K562 (cell line): Measurements from ENCODE around the gene CD46.

Experiments
- SMARCB1 ChIP-seq: IDR thresholded peaks from 2 replicates; pipeline ENCODE4 v1.6.1; 2011; ENCODE audit warnings: improper control_type of control experiment, low read depth; ENCODE audit not compliant: insufficient read length
- ZBED1 ChIP-seq: IDR thresholded peaks from 2 replicates; pipeline ENCODE4 v1.6.1; 2014
- ZBTB1 ChIP-seq: sonication (generic); formaldehyde crosslinking; IDR thresholded peaks from 2 replicates; pipeline ENCODE4 v1.8.1; 2023; ENCODE audit warnings: missing genetic modification reagents, low read depth, mild to moderate bottlenecking, borderline replicate concordance
- TF ChIP-seq, protein P1 (sequence below): IDR thresholded peaks from 3 replicates; pipeline ENCODE4 v1.6.1; 2011; ENCODE audit warnings: borderline replicate concordance, mild to moderate bottlenecking, moderate library complexity; ENCODE audit not compliant: insufficient read length; ENCODE audit errors: extremely low read depth
- TF ChIP-seq, protein P2 (sequence below), 3 experiments: IDR thresholded peaks in 2 of 3; conservative IDR thresholded peaks in 1 of 3; 2 replicates each; pipeline ENCODE4 v1.5.1; 2011 to 2012; ENCODE audit warnings: low read length in 3 of 3, mild to moderate bottlenecking in 3 of 3, control low read depth in 2 of 3, improper control_type of control experiment in 1 of 3, inconsistent platforms in 1 of 3, low read depth in 1 of 3, mixed read lengths in 1 of 3, moderate library complexity in 1 of 3; ENCODE audit not compliant: insufficient read depth in 2 of 3

DNA sequence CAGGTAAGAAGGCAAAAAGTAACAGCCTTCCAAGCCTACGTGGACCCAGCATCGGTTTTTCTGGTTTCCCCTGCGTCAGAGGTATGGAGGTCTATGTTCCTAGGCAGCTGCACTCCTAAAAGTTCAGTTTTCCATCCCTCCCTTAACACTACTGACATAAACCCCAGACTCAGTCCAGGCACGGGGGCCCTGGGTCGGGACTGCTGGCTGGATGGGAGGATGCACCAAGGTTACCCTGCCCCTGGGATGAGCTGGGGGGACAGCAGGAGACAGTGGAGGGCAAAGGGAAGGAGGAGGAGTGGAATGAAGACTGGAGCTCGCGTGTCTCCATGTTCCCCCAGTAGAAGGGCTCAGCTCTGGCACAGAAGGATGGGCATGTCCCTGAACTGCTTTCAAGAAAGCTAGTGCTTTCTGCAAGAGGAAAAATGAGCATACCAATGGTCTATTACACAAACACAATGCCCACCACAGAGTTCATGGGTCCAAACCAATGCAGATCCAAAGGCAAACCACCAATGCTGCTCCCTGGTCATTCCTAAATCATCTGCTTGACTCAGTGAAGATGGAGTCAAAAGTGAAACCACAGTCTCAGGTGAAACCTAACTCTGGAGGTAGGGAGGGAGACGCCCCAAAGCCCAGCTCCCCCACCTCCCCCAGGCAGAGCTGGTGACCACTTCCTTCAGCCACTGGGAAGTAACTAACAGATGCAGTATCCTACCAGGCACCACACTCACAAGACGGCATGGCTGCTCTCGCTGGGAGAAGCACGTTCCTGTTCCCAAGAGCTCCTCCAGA, 54.9 kb downstream of the CD46 start:
- TF ChIP-seq, protein P1, sequence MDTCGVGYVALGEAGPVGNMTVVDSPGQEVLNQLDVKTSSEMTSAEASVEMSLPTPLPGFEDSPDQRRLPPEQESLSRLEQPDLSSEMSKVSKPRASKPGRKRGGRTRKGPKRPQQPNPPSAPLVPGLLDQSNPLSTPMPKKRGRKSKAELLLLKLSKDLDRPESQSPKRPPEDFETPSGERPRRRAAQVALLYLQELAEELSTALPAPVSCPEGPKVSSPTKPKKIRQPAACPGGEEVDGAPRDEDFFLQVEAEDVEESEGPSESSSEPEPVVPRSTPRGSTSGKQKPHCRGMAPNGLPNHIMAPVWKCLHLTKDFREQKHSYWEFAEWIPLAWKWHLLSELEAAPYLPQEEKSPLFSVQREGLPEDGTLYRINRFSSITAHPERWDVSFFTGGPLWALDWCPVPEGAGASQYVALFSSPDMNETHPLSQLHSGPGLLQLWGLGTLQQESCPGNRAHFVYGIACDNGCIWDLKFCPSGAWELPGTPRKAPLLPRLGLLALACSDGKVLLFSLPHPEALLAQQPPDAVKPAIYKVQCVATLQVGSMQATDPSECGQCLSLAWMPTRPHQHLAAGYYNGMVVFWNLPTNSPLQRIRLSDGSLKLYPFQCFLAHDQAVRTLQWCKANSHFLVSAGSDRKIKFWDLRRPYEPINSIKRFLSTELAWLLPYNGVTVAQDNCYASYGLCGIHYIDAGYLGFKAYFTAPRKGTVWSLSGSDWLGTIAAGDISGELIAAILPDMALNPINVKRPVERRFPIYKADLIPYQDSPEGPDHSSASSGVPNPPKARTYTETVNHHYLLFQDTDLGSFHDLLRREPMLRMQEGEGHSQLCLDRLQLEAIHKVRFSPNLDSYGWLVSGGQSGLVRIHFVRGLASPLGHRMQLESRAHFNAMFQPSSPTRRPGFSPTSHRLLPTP, result no peak
- TF ChIP-seq, protein P2, sequence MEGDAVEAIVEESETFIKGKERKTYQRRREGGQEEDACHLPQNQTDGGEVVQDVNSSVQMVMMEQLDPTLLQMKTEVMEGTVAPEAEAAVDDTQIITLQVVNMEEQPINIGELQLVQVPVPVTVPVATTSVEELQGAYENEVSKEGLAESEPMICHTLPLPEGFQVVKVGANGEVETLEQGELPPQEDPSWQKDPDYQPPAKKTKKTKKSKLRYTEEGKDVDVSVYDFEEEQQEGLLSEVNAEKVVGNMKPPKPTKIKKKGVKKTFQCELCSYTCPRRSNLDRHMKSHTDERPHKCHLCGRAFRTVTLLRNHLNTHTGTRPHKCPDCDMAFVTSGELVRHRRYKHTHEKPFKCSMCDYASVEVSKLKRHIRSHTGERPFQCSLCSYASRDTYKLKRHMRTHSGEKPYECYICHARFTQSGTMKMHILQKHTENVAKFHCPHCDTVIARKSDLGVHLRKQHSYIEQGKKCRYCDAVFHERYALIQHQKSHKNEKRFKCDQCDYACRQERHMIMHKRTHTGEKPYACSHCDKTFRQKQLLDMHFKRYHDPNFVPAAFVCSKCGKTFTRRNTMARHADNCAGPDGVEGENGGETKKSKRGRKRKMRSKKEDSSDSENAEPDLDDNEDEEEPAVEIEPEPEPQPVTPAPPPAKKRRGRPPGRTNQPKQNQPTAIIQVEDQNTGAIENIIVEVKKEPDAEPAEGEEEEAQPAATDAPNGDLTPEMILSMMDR (IDR thresholded peaks at IDR 0.05 in 2 of 3, conservative IDR thresholded peaks at IDR 0.05 in 1 of 3; ENCODE audit: insufficient read depth in 2 of 3, low read depth in 1 of 3, low read length in 3 of 3), result no peak
- TF ChIP-seq ZBTB1 (CRISPR knock-in tag) (no peak), SMARCB1 (no peak), ZBED1 (no peak)
